Left ventricle myocardium inferior (tissue), 1 donor: Measurements from ENCODE around the gene RND1. TPM values are rescaled to one million over a fixed set of nuclear protein-coding genes. Genes with fewer than 3 reads are reported as not detected.

Experiments used
- DNase-seq: peaks from one replicate; pipeline ENCODE4 v3.0.0-alpha.2; 2020
- H3K27ac ChIP-seq: fragments of 200-600 bp; replicated peaks from 2 replicates; pipeline ENCODE4 v1.8.0; 2021
- H3K27me3 ChIP-seq: fragments of 200-600 bp; 2 replicates; pipeline ENCODE4 v1.8.0; 2021; ENCODE audit warnings: low read depth
- H3K36me3 ChIP-seq: fragments of 200-600 bp; 2 replicates; pipeline ENCODE4 v1.8.0; 2021
- H3K4me1 ChIP-seq: fragments of 200-600 bp; 2 replicates; pipeline ENCODE4 v1.8.0; 2021
- H3K4me3 ChIP-seq: fragments of 200-600 bp; 2 replicates; pipeline ENCODE4 v1.8.0; 2021; ENCODE audit warnings: mild to moderate bottlenecking, moderate library complexity
- H3K9me3 ChIP-seq: fragments of 200-600 bp; replicated peaks from 2 replicates; pipeline ENCODE4 v1.8.0; 2021
- intact Hi-C: fragments of 100-400 bp; cut with micrococcal nuclease; formaldehyde crosslinking; loops from one replicate; pipeline ENCODE4 v1.11.0; 2022
- total RNA-seq: library from RNA; stranded (reverse); fragmentation: NEBNext Ultra II Directional; extraction: Animal tissue kit (Norgen Biotek cat#: 25700); gene quantifications from one replicate; pipeline ENCODE4 v1.2.1, GENCODE V29; 2021
- TF ChIP-seq, protein P1 (sequence below): fragments of 200-600 bp; IDR thresholded peaks from 2 replicates; pipeline ENCODE4 v1.8.0; 2021; ENCODE audit warnings: antibody characterized with exemption, mild to moderate bottlenecking, borderline replicate concordance
- donor health status: DM: no; HTN: yes; CAD: no; lungs with severe emphysema.

RND1 gene
- total RNA-seq, 1 donor from 2014 or later: 0.47 TPM

DNA sequence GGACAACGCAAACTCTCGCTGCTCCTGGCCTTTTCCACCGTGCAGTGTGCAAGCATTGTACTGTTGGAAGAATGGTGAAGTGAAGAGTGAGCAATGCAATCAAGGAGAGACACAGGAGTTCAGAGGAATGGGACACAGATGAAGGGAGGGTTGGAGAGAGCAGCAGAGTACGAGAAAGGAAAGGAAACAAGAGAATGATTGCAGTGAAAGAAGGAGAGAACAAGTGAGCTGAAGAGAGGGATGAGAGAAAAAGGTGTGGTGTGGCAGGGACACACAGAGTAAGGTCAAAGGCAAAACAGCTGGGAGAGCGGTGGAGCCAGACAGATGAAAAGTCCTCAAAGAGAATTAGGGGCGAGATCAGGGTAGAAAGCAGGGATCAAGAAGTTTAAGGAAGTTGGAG lies 34.4 kb downstream of the RND1 start:
- Histone ChIP-seq H3K36me3 (peaks cover 93% of the 10 kb centered on the region), H3K4me1 (no peaks in the 10 kb centered on the region), H3K27ac (no peak overlapping the region), H3K27me3 (no peaks in the 10 kb centered on the region), H3K4me3 (no peak overlapping the region), H3K9me3 (no peaks in the 10 kb centered on the region)
- intact Hi-C loops: no loop called here
- TF ChIP-seq, protein P1, sequence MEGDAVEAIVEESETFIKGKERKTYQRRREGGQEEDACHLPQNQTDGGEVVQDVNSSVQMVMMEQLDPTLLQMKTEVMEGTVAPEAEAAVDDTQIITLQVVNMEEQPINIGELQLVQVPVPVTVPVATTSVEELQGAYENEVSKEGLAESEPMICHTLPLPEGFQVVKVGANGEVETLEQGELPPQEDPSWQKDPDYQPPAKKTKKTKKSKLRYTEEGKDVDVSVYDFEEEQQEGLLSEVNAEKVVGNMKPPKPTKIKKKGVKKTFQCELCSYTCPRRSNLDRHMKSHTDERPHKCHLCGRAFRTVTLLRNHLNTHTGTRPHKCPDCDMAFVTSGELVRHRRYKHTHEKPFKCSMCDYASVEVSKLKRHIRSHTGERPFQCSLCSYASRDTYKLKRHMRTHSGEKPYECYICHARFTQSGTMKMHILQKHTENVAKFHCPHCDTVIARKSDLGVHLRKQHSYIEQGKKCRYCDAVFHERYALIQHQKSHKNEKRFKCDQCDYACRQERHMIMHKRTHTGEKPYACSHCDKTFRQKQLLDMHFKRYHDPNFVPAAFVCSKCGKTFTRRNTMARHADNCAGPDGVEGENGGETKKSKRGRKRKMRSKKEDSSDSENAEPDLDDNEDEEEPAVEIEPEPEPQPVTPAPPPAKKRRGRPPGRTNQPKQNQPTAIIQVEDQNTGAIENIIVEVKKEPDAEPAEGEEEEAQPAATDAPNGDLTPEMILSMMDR: no peak
- DNase-seq: no peak

DNA sequence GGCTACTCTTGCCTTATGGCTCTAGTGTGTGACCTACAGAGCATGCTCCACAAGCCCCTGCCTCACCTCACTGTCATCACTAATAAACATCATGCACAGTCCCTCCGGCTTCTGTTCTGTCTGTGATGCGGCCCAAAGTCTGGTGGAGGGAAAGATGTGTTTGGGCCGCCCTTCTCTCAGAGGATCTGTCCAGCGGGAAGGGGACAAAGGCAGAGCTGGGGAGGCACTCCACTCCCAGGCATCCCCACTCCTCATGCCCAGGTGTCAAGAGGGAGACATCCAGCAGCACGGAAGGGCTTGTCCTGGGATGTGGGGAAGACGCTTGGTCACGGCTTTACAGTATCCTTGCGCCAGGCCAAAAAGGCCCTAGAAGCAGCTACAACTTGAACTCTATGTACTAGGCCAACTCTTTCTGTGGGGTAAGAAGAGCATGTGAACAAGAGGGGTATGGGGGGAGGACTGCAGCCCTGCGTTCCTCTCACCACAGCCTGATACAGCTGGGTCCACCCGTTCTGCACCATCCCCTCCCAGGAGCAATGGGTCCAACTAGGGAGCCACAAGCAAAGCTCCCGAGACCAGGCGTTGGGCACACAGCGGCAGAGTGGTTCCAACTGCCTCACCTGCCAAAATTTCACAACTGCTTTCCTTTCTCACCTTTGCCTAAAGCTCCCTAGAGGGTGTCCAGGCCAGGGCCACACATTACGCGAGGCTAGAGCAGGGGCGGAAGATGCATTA lies 36.7 kb downstream of the RND1 start:
- H3K9me3 ChIP-seq: no peaks in the 10 kb centered on the region
- H3K27ac ChIP-seq: no peak overlapping the region
- no peaks in the 10 kb centered on the region for H3K4me1 ChIP-seq
- TF ChIP-seq, protein P1: no peak
- peaks cover 70% of the 10 kb centered on the region for H3K36me3 ChIP-seq
- intact Hi-C loops: no loop called here
- H3K27me3 ChIP-seq: no peaks in the 10 kb centered on the region
- no peak overlapping the region for H3K4me3 ChIP-seq
- DNase-seq: no peak

DNA sequence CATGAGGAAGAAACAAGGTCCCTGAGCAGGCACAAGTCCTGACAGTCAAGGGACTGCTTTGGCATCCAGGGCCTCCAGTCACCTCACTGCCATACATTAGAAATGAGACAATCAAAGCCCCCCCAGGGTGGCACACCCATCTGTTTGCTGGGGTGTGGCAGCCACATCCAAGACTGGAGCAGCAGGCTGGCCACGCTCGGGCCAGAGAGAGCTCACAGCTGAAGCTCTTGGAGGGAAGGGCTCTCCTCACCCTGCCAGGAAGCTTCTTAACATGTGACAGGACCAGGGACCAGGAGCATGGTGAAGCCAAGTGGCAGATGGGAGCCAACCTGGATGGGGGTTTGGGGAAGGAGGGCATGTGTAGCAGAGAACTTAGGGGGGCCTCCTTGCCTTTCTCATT lies 37.4 kb downstream of the RND1 start:
- no peaks in the 10 kb centered on the region for H3K4me1 ChIP-seq
- intact Hi-C loops: no loop called here
- TF ChIP-seq, protein P1: no peak
- no peak overlapping the region for H3K27ac ChIP-seq
- no peak for DNase-seq
- no peaks in the 10 kb centered on the region for H3K27me3 ChIP-seq
- H3K36me3 ChIP-seq: peaks cover 63% of the 10 kb centered on the region
- H3K9me3 ChIP-seq: no peaks in the 10 kb centered on the region
- no peak overlapping the region for H3K4me3 ChIP-seq

DNA sequence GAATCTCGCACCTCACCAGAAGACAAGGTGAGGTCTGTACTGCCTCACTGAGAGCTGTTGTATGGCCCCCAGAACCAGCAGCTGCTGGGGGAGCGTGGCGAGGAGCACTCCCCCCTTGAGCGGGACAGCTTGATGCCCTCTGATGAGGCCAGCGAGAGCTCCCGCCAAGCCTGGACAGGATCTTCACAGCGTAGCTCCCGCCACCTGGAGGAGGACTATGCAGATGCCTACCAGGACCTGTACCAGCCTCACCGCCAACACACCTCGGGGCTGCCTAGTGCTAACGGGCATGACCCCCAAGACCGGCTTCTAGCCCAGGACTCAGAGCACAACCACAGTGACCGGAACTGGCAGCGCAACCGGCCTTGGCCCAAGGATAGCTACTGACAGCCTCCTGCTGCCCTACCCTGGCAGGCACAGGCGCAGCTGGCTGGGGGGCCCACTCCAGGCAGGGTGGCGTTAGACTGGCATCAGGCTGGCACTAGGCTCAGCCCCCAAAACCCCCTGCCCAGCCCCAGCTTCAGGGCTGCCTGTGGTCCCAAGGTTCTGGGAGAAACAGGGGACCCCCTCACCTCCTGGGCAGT lies 38.1 kb downstream of the RND1 start:
- DNase-seq: no peak
- no peak overlapping the region for H3K27ac ChIP-seq
- intact Hi-C loops: no loop called here
- H3K4me3 ChIP-seq: no peak overlapping the region
- no peaks in the 10 kb centered on the region for H3K27me3 ChIP-seq
- no peaks in the 10 kb centered on the region for H3K4me1 ChIP-seq
- TF ChIP-seq, protein P1: no peak
- H3K36me3 ChIP-seq: peaks cover 56% of the 10 kb centered on the region
- no peaks in the 10 kb centered on the region for H3K9me3 ChIP-seq

DNA sequence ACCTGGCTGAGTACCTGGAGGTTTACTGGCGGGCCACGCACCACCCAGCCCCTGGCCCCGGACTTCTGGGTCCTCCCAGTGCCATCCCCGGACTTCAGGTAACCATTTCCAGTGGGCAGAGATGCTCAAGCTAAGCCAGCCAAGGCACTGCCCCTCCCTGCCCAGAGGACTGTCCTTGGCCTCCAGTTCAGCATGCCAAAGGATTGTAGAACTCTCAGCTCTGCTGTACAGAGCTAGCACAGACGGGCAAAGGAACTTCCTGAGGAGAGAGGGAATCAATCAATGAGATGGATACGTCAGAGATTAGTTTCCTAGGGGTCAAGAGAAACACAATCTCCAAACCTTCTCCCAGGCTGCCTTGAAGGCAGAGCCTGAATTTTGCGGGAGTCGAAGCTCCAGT lies 38.6 kb downstream of the RND1 start:
- no peaks in the 10 kb centered on the region for H3K9me3 ChIP-seq
- no peak for DNase-seq
- intact Hi-C loops: no loop called here
- H3K4me3 ChIP-seq: no peak overlapping the region
- H3K4me1 ChIP-seq: no peaks in the 10 kb centered on the region
- H3K27me3 ChIP-seq: no peaks in the 10 kb centered on the region
- peaks cover 51% of the 10 kb centered on the region for H3K36me3 ChIP-seq
- TF ChIP-seq, protein P1: no peak
- H3K27ac ChIP-seq: no peak overlapping the region
